DOHH2 (cell line): Measurements from ENCODE around the gene CEP41.

Source experiments
- H3F3A ChIP-seq: fragments of 200-600 bp; sonication (generic), shearing (Covaris generic); 2 replicates; pipeline ENCODE4 v1.6.0; 2016; ENCODE audit warnings: antibody characterized with exemption, mild to moderate bottlenecking; ENCODE audit not compliant: control insufficient read depth, insufficient read depth
- H3K27ac ChIP-seq: fragments of 200-600 bp; sonication (generic); 2 replicates; pipeline ENCODE4 v1.5.1; 2014; ENCODE audit warnings: low read depth, mild to moderate bottlenecking, low read length, moderate library complexity
- H3K27me3 ChIP-seq: fragments of 200-600 bp; sonication (generic); 2 replicates; pipeline ENCODE4 v1.6.1; 2014; ENCODE audit warnings: mild to moderate bottlenecking, low read length, mixed read lengths; ENCODE audit not compliant: control insufficient read depth
- H3K36me3 ChIP-seq: fragments of 200-600 bp; sonication (generic); 2 replicates; pipeline ENCODE4 v1.6.1; 2014; ENCODE audit warnings: mild to moderate bottlenecking, low read length, moderate library complexity, mixed read lengths; ENCODE audit not compliant: control insufficient read depth
- H3K4me1 ChIP-seq: fragments of 200-600 bp; sonication (generic); 2 replicates; pipeline ENCODE4 v1.6.1; 2014; ENCODE audit warnings: mild to moderate bottlenecking, low read length, mixed read lengths; ENCODE audit not compliant: control insufficient read depth
- H3K4me2 ChIP-seq: fragments of 200-600 bp; sonication (generic); 2 replicates; pipeline ENCODE4 v1.6.0; 2014; ENCODE audit warnings: mild to moderate bottlenecking, low read length, moderate library complexity
- H3K4me3 ChIP-seq: fragments of 200-600 bp; sonication (generic); 2 replicates; pipeline ENCODE4 v1.5.1; 2014; ENCODE audit warnings: mild to moderate bottlenecking, low read length, mixed read lengths
- H3K79me2 ChIP-seq: fragments of 200-600 bp; sonication (generic); 2 replicates; pipeline ENCODE4 v1.6.1; 2014; ENCODE audit warnings: mild to moderate bottlenecking, low read length, mixed read lengths; ENCODE audit not compliant: control insufficient read depth
- H3K9me2 ChIP-seq: fragments of 200-600 bp; sonication (generic); replicated peaks from 2 replicates; pipeline ENCODE4 v1.6.1; 2014; ENCODE audit warnings: mild to moderate bottlenecking, low read length, mixed read lengths; ENCODE audit not compliant: control insufficient read depth
- H3K9me3 ChIP-seq: fragments of 200-600 bp; sonication (generic); 2 replicates; pipeline ENCODE4 v1.6.1; 2014; ENCODE audit warnings: antibody characterized with exemption, low read length, mixed read lengths; ENCODE audit not compliant: control insufficient read depth, insufficient read depth
- H4K20me1 ChIP-seq: fragments of 200-600 bp; sonication (generic); 2 replicates; pipeline ENCODE4 v1.6.0; 2014; ENCODE audit warnings: low read depth, mild to moderate bottlenecking, antibody characterized with exemption, low read length, moderate library complexity; ENCODE audit not compliant: control insufficient read depth, insufficient read depth
- CTCF ChIP-seq: fragments of 200-600 bp; sonication (generic); IDR thresholded peaks from one replicate; pipeline ENCODE4 v1.5.1; 2014; ENCODE audit warnings: antibody characterized with exemption, mild to moderate bottlenecking, low read depth, low read length; ENCODE audit not compliant: poor library complexity, severe bottlenecking
- EZH2phosphoT487 ChIP-seq: fragments of 200-600 bp; sonication (generic); IDR thresholded peaks from 2 replicates; pipeline ENCODE4 v1.6.1; 2017; ENCODE audit warnings: borderline replicate concordance, mild to moderate bottlenecking, antibody characterized with exemption, low read length, moderate library complexity, mixed read lengths

CEP41 gene

GRCh38 chr7:130440527-130441365, at the start of gene CEP41:
Gene CEP41, minus strand, starts transcription at chr7:130441016. Its CDS starts 50 bp downstream, at chr7:130440966.
- Histone ChIP-seq H4K20me1 (no peaks in the 10 kb centered on the region), H3K4me3 (peak within 1 kb of the TSS; percentile 89)
- no peak for TF ChIP-seq EZH2phosphoT487
- TF ChIP-seq CTCF, result no peak

GRCh38 chr7:130490311-130490791, 49.5 kb upstream of the CEP41 start:
- Histone ChIP-seq H3K36me3 (no peaks in the 10 kb centered on the region), H3F3A (no peaks in the 10 kb centered on the region), H3K9me3 (peaks cover 25% of the 10 kb centered on the region), H4K20me1 (no peaks in the 10 kb centered on the region), H3K27me3 (peaks cover 82% of the 10 kb centered on the region), H3K4me2 (no peak overlapping the region), H3K79me2 (no peaks in the 10 kb centered on the region), H3K4me1 (peaks cover 13% of the 10 kb centered on the region), H3K9me2 (no peaks in the 10 kb centered on the region), H3K27ac (no peak overlapping the region), H3K4me3 (no peak overlapping the region)
- TF ChIP-seq EZH2phosphoT487 (no peak), CTCF (no peak)

More at GRCh38 chr7:130440527-130441365, at the start of gene CEP41:
- peaks cover 8% of the 10 kb centered on the region; the same call in 1 of the 2 replicates for H3K9me3 ChIP-seq
- peaks cover 10% of the 10 kb centered on the region for H3K36me3 ChIP-seq
- H3K27me3 ChIP-seq, result no peaks in the 10 kb centered on the region
- no peaks in the 10 kb centered on the region for H3F3A ChIP-seq
- H3K79me2 ChIP-seq, result peaks cover 32% of the 10 kb centered on the region
- no peaks in the 10 kb centered on the region for H3K9me2 ChIP-seq
- H3K4me2 ChIP-seq, result peak within 1 kb of the TSS; percentile 95
- H3K4me1 ChIP-seq, result peaks cover 24% of the 10 kb centered on the region
- peak within 1 kb of the TSS; percentile 84 for H3K27ac ChIP-seq

- Histone ChIP-seq H3K36me3 (no peaks in the 10 kb centered on the region), H4K20me1 (no peaks in the 10 kb centered on the region), H3F3A (no peaks in the 10 kb centered on the region), H3K9me2 (no peaks in the 10 kb centered on the region), H3K79me2 (no peaks in the 10 kb centered on the region), H3K27me3 (peaks cover 84% of the 10 kb centered on the region), H3K9me3 (peaks cover 25% of the 10 kb centered on the region), H3K4me1 (peaks cover 13% of the 10 kb centered on the region), H3K4me3 (no peak overlapping the region), H3K27ac (no peak overlapping the region), H3K4me2 (no peak overlapping the region)
- TF ChIP-seq CTCF (no peak), EZH2phosphoT487 (no peak)
Observed at GRCh38 chr7:130489140-130489983, 48.5 kb upstream of the CEP41 start.
